ENCODE data around the gene CDHR4.

The CDHR4 gene

GRCh38 chr3:49799761-49800160 is at the start of gene CDHR4:
Gene CDHR4, minus strand, starts transcription at chr3:49799873. Its CDS starts 61 bp downstream, at chr3:49799812.
- Histone ChIP-seq H3K4me3 (replicated peaks; ENCODE audit: low read depth, low read length) (no peak within 1 kb of the TSS), H3K27me3 (replicated peaks; ENCODE audit: control insufficient read depth, insufficient read depth, low read length) (no peaks in the 10 kb centered on the region), H3K36me3 (ENCODE audit: control insufficient read depth, insufficient read depth, low read length) (no peaks in the 10 kb centered on the region)
- no peak for DNase-seq (ENCODE audit: extremely low read depth, insufficient read length)
- TF ChIP-seq, protein P1, sequence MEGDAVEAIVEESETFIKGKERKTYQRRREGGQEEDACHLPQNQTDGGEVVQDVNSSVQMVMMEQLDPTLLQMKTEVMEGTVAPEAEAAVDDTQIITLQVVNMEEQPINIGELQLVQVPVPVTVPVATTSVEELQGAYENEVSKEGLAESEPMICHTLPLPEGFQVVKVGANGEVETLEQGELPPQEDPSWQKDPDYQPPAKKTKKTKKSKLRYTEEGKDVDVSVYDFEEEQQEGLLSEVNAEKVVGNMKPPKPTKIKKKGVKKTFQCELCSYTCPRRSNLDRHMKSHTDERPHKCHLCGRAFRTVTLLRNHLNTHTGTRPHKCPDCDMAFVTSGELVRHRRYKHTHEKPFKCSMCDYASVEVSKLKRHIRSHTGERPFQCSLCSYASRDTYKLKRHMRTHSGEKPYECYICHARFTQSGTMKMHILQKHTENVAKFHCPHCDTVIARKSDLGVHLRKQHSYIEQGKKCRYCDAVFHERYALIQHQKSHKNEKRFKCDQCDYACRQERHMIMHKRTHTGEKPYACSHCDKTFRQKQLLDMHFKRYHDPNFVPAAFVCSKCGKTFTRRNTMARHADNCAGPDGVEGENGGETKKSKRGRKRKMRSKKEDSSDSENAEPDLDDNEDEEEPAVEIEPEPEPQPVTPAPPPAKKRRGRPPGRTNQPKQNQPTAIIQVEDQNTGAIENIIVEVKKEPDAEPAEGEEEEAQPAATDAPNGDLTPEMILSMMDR (IDR thresholded peaks at IDR 0.05; ENCODE audit: insufficient read depth, low read length, poor library complexity, severe bottlenecking), result no peak

- TF ChIP-seq, protein P1 (IDR thresholded peaks at IDR 0.05; ENCODE audit: insufficient read depth, low read length, poor library complexity, severe bottlenecking), result no peak
- H3K27me3 ChIP-seq (replicated peaks; ENCODE audit: control insufficient read depth, insufficient read depth, low read length), result no peaks in the 10 kb centered on the region
- no peak overlapping the region for H3K4me3 ChIP-seq (replicated peaks; ENCODE audit: low read depth, low read length)
- no peak for DNase-seq (ENCODE audit: extremely low read depth, insufficient read length)
- H3K36me3 ChIP-seq (ENCODE audit: control insufficient read depth, insufficient read depth, low read length), result peaks cover 13% of the 10 kb centered on the region
Measured at GRCh38 chr3:49845694-49846093, 46.0 kb upstream of the CDHR4 start.

DNA sequence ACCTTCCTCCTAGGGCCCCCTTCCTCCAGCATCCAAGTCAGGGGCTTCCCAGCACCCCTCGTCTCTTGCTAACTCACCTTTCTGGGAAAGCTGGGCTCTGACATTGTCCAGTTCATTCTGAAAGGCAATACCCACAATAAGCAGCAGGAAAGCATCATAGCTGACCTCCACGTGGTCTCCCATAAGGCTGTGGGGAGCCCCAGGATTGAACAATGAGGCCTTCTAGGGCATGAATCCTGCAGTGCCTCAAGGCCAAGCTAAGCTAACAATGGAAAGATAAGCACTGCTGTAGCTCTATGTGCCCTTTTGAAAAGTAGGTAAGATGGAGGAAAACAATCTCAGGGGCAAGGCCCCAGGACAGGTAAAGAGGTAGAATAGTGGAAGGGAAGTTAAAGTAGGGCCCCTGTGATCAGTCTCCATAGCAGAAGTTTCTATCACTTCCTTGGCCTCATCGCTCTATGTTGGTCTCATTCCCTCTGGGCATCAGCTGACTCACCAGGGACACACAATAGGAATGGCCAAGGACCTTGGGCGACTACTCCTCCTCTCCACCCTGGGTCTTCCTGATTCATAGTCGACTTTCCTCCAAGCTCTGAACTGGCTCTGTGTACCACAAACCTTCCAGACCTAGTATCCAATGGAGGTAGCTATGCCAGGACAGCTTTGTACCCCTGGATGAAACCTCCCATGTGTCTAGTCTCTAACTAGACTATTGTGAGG is 45.0 kb upstream of the CDHR4 start:
- DNase-seq (ENCODE audit: extremely low read depth, insufficient read length), result no peak
- Histone ChIP-seq H3K36me3 (ENCODE audit: control insufficient read depth, insufficient read depth, low read length) (peaks cover 17% of the 10 kb centered on the region), H3K27me3 (replicated peaks; ENCODE audit: control insufficient read depth, insufficient read depth, low read length) (no peaks in the 10 kb centered on the region), H3K4me3 (replicated peaks; ENCODE audit: low read depth, low read length) (no peak overlapping the region)
- TF ChIP-seq, protein P1 (IDR thresholded peaks at IDR 0.05; ENCODE audit: insufficient read depth, low read length, poor library complexity, severe bottlenecking), result no peak

DNA sequence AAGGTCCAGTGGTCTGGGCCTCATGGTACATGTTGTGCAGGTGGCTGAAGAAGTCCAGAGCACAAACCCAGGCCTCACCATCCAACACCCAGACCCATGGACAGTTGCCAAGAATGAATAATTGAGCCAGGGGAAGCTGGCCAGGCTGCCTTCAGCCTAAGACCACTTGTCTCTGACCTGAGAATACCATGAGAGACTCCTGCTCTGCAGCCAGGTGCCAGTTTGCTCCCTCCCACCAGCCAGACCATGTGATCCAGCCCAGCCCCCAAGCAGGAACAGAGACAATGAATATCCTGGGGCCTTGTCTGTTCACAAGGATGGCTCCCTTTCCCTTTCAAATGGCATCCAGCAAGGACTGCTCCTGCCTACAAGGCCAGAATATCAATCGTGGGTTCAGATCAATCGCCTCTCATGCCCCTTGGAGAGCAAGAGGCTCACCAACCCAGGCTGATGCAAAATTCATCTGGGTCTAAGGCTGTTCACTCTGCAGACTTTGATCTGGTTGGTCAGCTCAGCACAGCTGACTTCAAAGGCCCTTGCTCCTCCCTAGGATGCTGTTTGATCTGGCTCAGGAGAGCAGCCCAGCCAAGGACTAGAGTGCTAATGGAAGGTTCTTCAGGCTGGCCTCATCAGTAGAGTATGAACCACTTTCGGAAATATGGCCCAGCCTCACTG is 43.3 kb upstream of the CDHR4 start:
- H3K4me3 ChIP-seq (replicated peaks; ENCODE audit: low read depth, low read length), result no peak overlapping the region
- H3K27me3 ChIP-seq (replicated peaks; ENCODE audit: control insufficient read depth, insufficient read depth, low read length), result no peaks in the 10 kb centered on the region
- DNase-seq (ENCODE audit: extremely low read depth, insufficient read length), result no peak
- TF ChIP-seq, protein P1 (IDR thresholded peaks at IDR 0.05; ENCODE audit: insufficient read depth, low read length, poor library complexity, severe bottlenecking), result no peak
- peaks cover 20% of the 10 kb centered on the region for H3K36me3 ChIP-seq (ENCODE audit: control insufficient read depth, insufficient read depth, low read length)

DNA sequence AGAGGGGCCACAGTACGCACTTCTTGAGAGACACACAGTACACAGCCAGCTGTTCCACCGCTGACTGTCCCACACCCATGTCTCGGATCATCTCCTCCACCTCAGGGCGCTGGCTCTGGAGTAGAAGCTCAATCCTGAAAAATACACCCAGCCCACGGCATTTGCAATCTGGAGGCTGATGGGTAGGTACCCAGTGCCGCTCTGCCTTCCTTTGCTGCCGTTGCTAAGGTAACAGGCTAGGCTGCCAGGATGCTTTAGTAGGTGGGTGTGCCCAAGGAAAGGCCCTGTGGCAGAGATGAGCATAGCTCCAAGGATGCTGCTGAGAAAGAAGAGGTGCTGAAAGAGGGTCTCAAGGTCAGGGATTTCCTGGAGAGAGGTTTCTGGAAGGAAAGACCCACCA is 42.1 kb upstream of the CDHR4 start:
- TF ChIP-seq, protein P1 (IDR thresholded peaks at IDR 0.05; ENCODE audit: insufficient read depth, low read length, poor library complexity, severe bottlenecking), result no peak
- Histone ChIP-seq H3K36me3 (ENCODE audit: control insufficient read depth, insufficient read depth, low read length) (peaks cover 22% of the 10 kb centered on the region), H3K27me3 (replicated peaks; ENCODE audit: control insufficient read depth, insufficient read depth, low read length) (no peaks in the 10 kb centered on the region), H3K4me3 (replicated peaks; ENCODE audit: low read depth, low read length) (no peak overlapping the region)
- DNase-seq (ENCODE audit: extremely low read depth, insufficient read length), result no peak
